ENCODE results near the gene FGF14. TPM values are rescaled to one million over a fixed set of nuclear protein-coding genes. Genes with fewer than 3 reads are reported as not detected.

FGF14 gene
- total and polyA plus RNA-seq, 2 donors (not counting 1 experiment from before 2014, with no cell fraction given), result under 0.01 TPM; not detected in 1

DNA sequence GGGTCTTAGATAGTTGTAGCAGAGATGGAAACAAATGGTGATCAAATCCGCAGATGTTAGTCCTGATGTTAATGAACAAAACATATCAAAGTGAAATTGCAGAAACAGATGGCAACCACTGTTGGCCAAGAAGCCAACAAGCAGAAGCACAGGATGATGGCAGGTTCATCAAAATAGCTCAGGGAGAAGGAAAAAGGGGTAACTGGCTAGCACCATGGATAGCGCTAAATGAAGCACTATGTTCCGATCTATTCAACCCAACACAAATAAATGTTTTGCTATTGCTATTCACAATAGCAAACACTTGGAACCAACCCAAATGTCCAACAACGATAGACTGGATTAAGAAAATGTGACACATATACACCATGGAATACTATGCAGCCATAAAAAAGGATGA is 413.7 kb downstream of the FGF14 start:
- Histone ChIP-seq H3K27me3 (replicated peaks in 1 of 4; ENCODE audit: control extremely low read depth in 1 of 4, control insufficient read depth in 3 of 4, insufficient read depth in 4 of 4, low read length in 3 of 4) (no peaks in the 10 kb centered on the region), H3K9me3 (ENCODE audit: control extremely low read depth in 1 of 3, control insufficient read depth in 2 of 3, insufficient read depth in 1 of 3, low read length in 2 of 3) (no peaks in the 10 kb centered on the region), H3K27ac (ENCODE audit: low read length in 2 of 2) (no peak overlapping the region), H4K20me1 (ENCODE audit: control insufficient read depth, insufficient read depth, low read length, poor library complexity, severe bottlenecking) (no peaks in the 10 kb centered on the region), H2AFZ (ENCODE audit: insufficient read depth, low read depth, low read length, poor library complexity, severe bottlenecking) (no peak overlapping the region), H3K79me2 (ENCODE audit: control insufficient read depth, insufficient read depth, low read length) (no peaks in the 10 kb centered on the region), H3K9ac (ENCODE audit: low read length) (no peak overlapping the region), H3K36me3 (replicated peaks in 1 of 2; ENCODE audit: control extremely low read depth in 1 of 2, control insufficient read depth in 1 of 2, extremely low read depth in 1 of 2, insufficient read depth in 2 of 2, low read length in 1 of 2) (no peaks in the 10 kb centered on the region), H3K4me2 (replicated peaks; ENCODE audit: low read depth, low read length, poor library complexity, severe bottlenecking) (no peak overlapping the region), H3K4me3 (ENCODE audit: control extremely low read depth in 1 of 5, extremely low read depth in 1 of 5, insufficient read depth in 1 of 5, low read depth in 2 of 5, low read length in 4 of 5) (no peak overlapping the region), H3K4me1 (ENCODE audit: control insufficient read depth in 2 of 2, insufficient read depth in 2 of 2, low read length in 2 of 2) (no peaks in the 10 kb centered on the region)
- Mint-ChIP-seq H3K4me1 (no peaks in the 10 kb centered on the region), H3K27ac (no peak overlapping the region), H3K4me3 (no peak overlapping the region), H3K27me3 (no peaks in the 10 kb centered on the region), H3K9me3 (ENCODE audit: insufficient read depth) (no peaks in the 10 kb centered on the region)
- no peak for TF ChIP-seq EZH2 (IDR thresholded peaks at IDR 0.05; ENCODE audit: borderline replicate concordance, insufficient read depth, low read depth, low read length, poor library complexity, severe bottlenecking)
- TF ChIP-seq, protein P1, sequence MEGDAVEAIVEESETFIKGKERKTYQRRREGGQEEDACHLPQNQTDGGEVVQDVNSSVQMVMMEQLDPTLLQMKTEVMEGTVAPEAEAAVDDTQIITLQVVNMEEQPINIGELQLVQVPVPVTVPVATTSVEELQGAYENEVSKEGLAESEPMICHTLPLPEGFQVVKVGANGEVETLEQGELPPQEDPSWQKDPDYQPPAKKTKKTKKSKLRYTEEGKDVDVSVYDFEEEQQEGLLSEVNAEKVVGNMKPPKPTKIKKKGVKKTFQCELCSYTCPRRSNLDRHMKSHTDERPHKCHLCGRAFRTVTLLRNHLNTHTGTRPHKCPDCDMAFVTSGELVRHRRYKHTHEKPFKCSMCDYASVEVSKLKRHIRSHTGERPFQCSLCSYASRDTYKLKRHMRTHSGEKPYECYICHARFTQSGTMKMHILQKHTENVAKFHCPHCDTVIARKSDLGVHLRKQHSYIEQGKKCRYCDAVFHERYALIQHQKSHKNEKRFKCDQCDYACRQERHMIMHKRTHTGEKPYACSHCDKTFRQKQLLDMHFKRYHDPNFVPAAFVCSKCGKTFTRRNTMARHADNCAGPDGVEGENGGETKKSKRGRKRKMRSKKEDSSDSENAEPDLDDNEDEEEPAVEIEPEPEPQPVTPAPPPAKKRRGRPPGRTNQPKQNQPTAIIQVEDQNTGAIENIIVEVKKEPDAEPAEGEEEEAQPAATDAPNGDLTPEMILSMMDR (IDR thresholded peaks at IDR 0.05), result no peak
- ATAC-seq (ENCODE audit: low read depth) (no peak), DNase-seq (no peak)
- ChIA-PET POLR2A (no interaction called here), CTCF (no interaction called here)
- 89% methylated on average over 1 of the region's 4 CpGs for WGBS (ENCODE audit: insufficient coverage)
- intact Hi-C loops (cut with micrococcal nuclease), result no loop called here

GRCh38 chr13:101986316-101986715 is 415.5 kb downstream of the FGF14 start:
- H3K4me2 ChIP-seq (replicated peaks; ENCODE audit: low read depth, low read length, poor library complexity, severe bottlenecking), result no peak overlapping the region
- no peaks in the 10 kb centered on the region for H3K9me3 Mint-ChIP-seq (ENCODE audit: insufficient read depth)
- no peaks in the 10 kb centered on the region for H4K20me1 ChIP-seq (ENCODE audit: control insufficient read depth, insufficient read depth, low read length, poor library complexity, severe bottlenecking)
- H3K79me2 ChIP-seq (ENCODE audit: control insufficient read depth, insufficient read depth, low read length), result no peaks in the 10 kb centered on the region
- H3K27ac ChIP-seq (ENCODE audit: low read length in 2 of 2), result no peak overlapping the region
- H3K9me3 ChIP-seq (ENCODE audit: control extremely low read depth in 1 of 3, control insufficient read depth in 2 of 3, insufficient read depth in 1 of 3, low read length in 2 of 3), result no peaks in the 10 kb centered on the region
- no peak for ATAC-seq (ENCODE audit: low read depth)
- H3K4me1 Mint-ChIP-seq, result no peaks in the 10 kb centered on the region
- intact Hi-C loops (cut with micrococcal nuclease), result no loop called here
- H2AFZ ChIP-seq (ENCODE audit: insufficient read depth, low read depth, low read length, poor library complexity, severe bottlenecking), result no peak overlapping the region
- H3K9ac ChIP-seq (ENCODE audit: low read length), result no peak overlapping the region
- H3K27ac Mint-ChIP-seq, result no peak overlapping the region
- no CpG with 5 or more reads among the region's 2 CpGs for WGBS (ENCODE audit: insufficient coverage)
- no peaks in the 10 kb centered on the region for H3K4me1 ChIP-seq (ENCODE audit: control insufficient read depth in 2 of 2, insufficient read depth in 2 of 2, low read length in 2 of 2)
- no peak overlapping the region for H3K4me3 ChIP-seq (ENCODE audit: control extremely low read depth in 1 of 5, extremely low read depth in 1 of 5, insufficient read depth in 1 of 5, low read depth in 2 of 5, low read length in 4 of 5)
- POLR2A ChIA-PET, result no interaction called here
- H3K36me3 ChIP-seq (replicated peaks in 1 of 2; ENCODE audit: control extremely low read depth in 1 of 2, control insufficient read depth in 1 of 2, extremely low read depth in 1 of 2, insufficient read depth in 2 of 2, low read length in 1 of 2), result no peaks in the 10 kb centered on the region
- no peaks in the 10 kb centered on the region for H3K27me3 Mint-ChIP-seq
- CTCF ChIA-PET, result no interaction called here
- no peak overlapping the region for H3K4me3 Mint-ChIP-seq
- TF ChIP-seq EZH2 (IDR thresholded peaks at IDR 0.05; ENCODE audit: borderline replicate concordance, insufficient read depth, low read depth, low read length, poor library complexity, severe bottlenecking), result no peak
- TF ChIP-seq, protein P1 (IDR thresholded peaks at IDR 0.05), result no peak
- no peak for DNase-seq
- no peaks in the 10 kb centered on the region for H3K27me3 ChIP-seq (replicated peaks in 1 of 4; ENCODE audit: control extremely low read depth in 1 of 4, control insufficient read depth in 3 of 4, insufficient read depth in 4 of 4, low read length in 3 of 4)

All from B cell (primary cell).